Naive thymus-derived CD8-positive, alpha-beta T cell (primary cell): ENCODE data around the gene GRAMD1C. TPM values are rescaled to one million over a fixed set of nuclear protein-coding genes. Genes with fewer than 3 reads are reported as not detected.
A peak's percentile ranks its signal among the peaks of the same experiment; 100 is the strongest.

Source experiments
- ATAC-seq, 2 donors: fragments of 150-1000 bp; cut with Tn5 transposase in 1 of 2; sonication (Bioruptor Pico), chemical (Tn5 transposase) in 1 of 2; 1 replicate in 1 of 2; 2 replicates in 1 of 2; pipeline ENCODE4 v1.10.0; 2021; ENCODE audit warnings: mild to moderate bottlenecking in 2 of 2, moderate library complexity in 2 of 2
- POLR2A ChIA-PET: fragments of 350-600 bp; sonication (Branson Sonifier 250); formaldehyde crosslinking; loops from one replicate; lab custom pipeline; 2021; ENCODE audit warnings: antibody characterized with exemption; lab: Charles Lee
- DNase-seq, 10 donors: peaks; one replicate each; pipeline versions ENCODE4 v3.0.0 to v3.0.0-alpha.2; 2020 to 2022
- H3K27ac Mint-ChIP-seq, 10 donors: one replicate each; pipeline ENCODE4 v1.8.0; 2020 to 2022; ENCODE audit warnings: mild to moderate bottlenecking in 10 of 10, mixed read lengths in 10 of 10, moderate library complexity in 4 of 10, inconsistent platforms in 1 of 10
- H3K27me3 Mint-ChIP-seq, 5 donors: one replicate each; pipeline ENCODE4 v1.8.0; 2021 to 2022; ENCODE audit warnings: mixed read lengths in 5 of 5
- H3K36me3 Mint-ChIP-seq, 3 donors: one replicate each; pipeline ENCODE4 v1.8.0; 2020 to 2022; ENCODE audit warnings: mixed read lengths in 3 of 3, mild to moderate bottlenecking in 2 of 3, inconsistent platforms in 1 of 3
- H3K4me1 Mint-ChIP-seq, 4 donors: one replicate each; pipeline ENCODE4 v1.8.0; 2021 to 2022; ENCODE audit warnings: mixed read lengths in 4 of 4
- H3K4me3 Mint-ChIP-seq, 10 donors: one replicate each; pipeline ENCODE4 v1.8.0; 2020 to 2022; ENCODE audit warnings: mild to moderate bottlenecking in 10 of 10, mixed read lengths in 10 of 10, moderate library complexity in 6 of 10, inconsistent platforms in 1 of 10
- H3K9me3 Mint-ChIP-seq, 9 donors: one replicate each; pipeline ENCODE4 v1.8.0; 2020 to 2022; ENCODE audit warnings: mixed read lengths in 9 of 9, mild to moderate bottlenecking in 3 of 9, inconsistent platforms in 1 of 9, moderate library complexity in 1 of 9
- polyA plus RNA-seq, 3 donors: library from polyadenylated mRNA; unstranded; fragments of 300-500 nt; fragmentation: Illumina TruSeq; gene quantifications; one replicate each; pipeline ENCODE4 v1.2.3, GENCODE V29; 2021
- total RNA-seq, 8 experiments: library from RNA in 2 of 8; stranded (reverse) in 2 of 8; gene quantifications; one replicate each; pipeline ENCODE4 v1.2.3 and lab custom pipeline; 2021 to 2026

Gene GRAMD1C
- total RNA-seq (1 to 10 TPM in 1 of 2 experiments, under 1 TPM in 1; 0.82 to 2.1 TPM), polyA plus RNA-seq (under 1 TPM in 2 of 3 donors, not detected in 1; 0.37 to 0.39 TPM), total RNA-seq (lab: John Stamatoyannopoulos, UW) (0 to 1.4 (median 0.42) reads per million in 6 experiments)

- H3K9me3 Mint-ChIP-seq: no peaks in the 10 kb centered on the region
- DNase-seq (peak; percentile 71 to 90 (median 82)), ATAC-seq (peak; percentile 98 to 100)
- H3K27ac Mint-ChIP-seq: peak within 1 kb of the TSS in 4 of 10 donors; percentile 33 to 87 (median 43)
- H3K36me3 Mint-ChIP-seq: no peaks in the 10 kb centered on the region
- POLR2A ChIA-PET: interaction anchor here (0.7 to 1.4 kb wide), 2 partner anchors 71 to 92 kb away, joined by 3 to 4 read pairs; partner anchors contain the start of genes ATP6V1A and NAA50
- peak within 1 kb of the TSS; percentile 68 to 87 (median 79) for H3K4me3 Mint-ChIP-seq
- H3K27me3 Mint-ChIP-seq: no peaks in the 10 kb centered on the region
- H3K4me1 Mint-ChIP-seq: peaks cover 0 to 10% (median 4%) of the 10 kb centered on the region in 4 donors
These were observed at the start of gene GRAMD1C for GRCh38 chr3:113838631-113839209. GRAMD1C (plus strand) TSS chr3:113838788; CDS start chr3:113838910, 122 bp downstream.

GRCh38 chr3:113791381-113791780 lies 47.2 kb upstream of the GRAMD1C start:
- Mint-ChIP-seq H3K9me3 (no peaks in the 10 kb centered on the region), H3K4me3 (no peak overlapping the region), H3K27me3 (no peaks in the 10 kb centered on the region), H3K4me1 (peaks cover 0 to 2% (median 0%) of the 10 kb centered on the region in 4 donors), H3K36me3 (peaks cover 4 to 73% (median 12%) of the 10 kb centered on the region in 3 donors), H3K27ac (peak overlapping the region in 1 of 10 donors; percentile 6)
- POLR2A ChIA-PET: no interaction called here
- no peak for ATAC-seq
- no peak for DNase-seq

GRCh38 chr3:113794526-113794925 lies 44.1 kb upstream of the GRAMD1C start:
- no peaks in the 10 kb centered on the region for H3K9me3 Mint-ChIP-seq
- no peaks in the 10 kb centered on the region for H3K27me3 Mint-ChIP-seq
- DNase-seq (no peak), ATAC-seq (no peak)
- POLR2A ChIA-PET: no interaction called here
- peaks cover 0 to 2% (median 0%) of the 10 kb centered on the region in 4 donors for H3K4me1 Mint-ChIP-seq
- H3K36me3 Mint-ChIP-seq: peaks cover 4 to 75% (median 14%) of the 10 kb centered on the region in 3 donors
- H3K27ac Mint-ChIP-seq: no peak overlapping the region
- H3K4me3 Mint-ChIP-seq: no peak overlapping the region

- POLR2A ChIA-PET: no interaction called here
- Mint-ChIP-seq H3K27ac (no peak overlapping the region), H3K27me3 (no peaks in the 10 kb centered on the region), H3K4me1 (peaks cover 0 to 2% (median 0%) of the 10 kb centered on the region in 4 donors), H3K36me3 (peaks cover 4 to 78% (median 12%) of the 10 kb centered on the region in 3 donors), H3K4me3 (no peak overlapping the region), H3K9me3 (no peaks in the 10 kb centered on the region)
- ATAC-seq (no peak), DNase-seq (no peak)
These were observed 42.9 kb upstream of the GRAMD1C start for GRCh38 chr3:113795693-113796092.

GRCh38 chr3:113802795-113803455 lies 35.7 kb upstream of the GRAMD1C start:
- Mint-ChIP-seq H3K4me1 (peaks cover 0 to 3% (median 0%) of the 10 kb centered on the region in 4 donors), H3K9me3 (no peaks in the 10 kb centered on the region), H3K36me3 (peaks cover 4 to 97% (median 29%) of the 10 kb centered on the region in 3 donors), H3K27me3 (no peaks in the 10 kb centered on the region), H3K4me3 (no peak overlapping the region), H3K27ac (peak overlapping the region in 4 of 10 donors; percentile 1 to 78 (median 52))
- POLR2A ChIA-PET: interaction anchor here (0.6 kb wide), 1 partner anchor 105 kb away, joined by 3 read pairs; no protein-coding TSS in a partner anchor
- DNase-seq: no peak
- ATAC-seq: no peak

- H3K4me1 Mint-ChIP-seq: peaks cover 0 to 3% (median 0%) of the 10 kb centered on the region in 4 donors
- peaks cover 8 to 94% (median 30%) of the 10 kb centered on the region in 3 donors for H3K36me3 Mint-ChIP-seq
- no peak overlapping the region for H3K27ac Mint-ChIP-seq
- no peaks in the 10 kb centered on the region for H3K27me3 Mint-ChIP-seq
- no peak for DNase-seq
- no peak for ATAC-seq
- POLR2A ChIA-PET: no interaction called here
- H3K4me3 Mint-ChIP-seq: no peak overlapping the region
- no peaks in the 10 kb centered on the region for H3K9me3 Mint-ChIP-seq
These were observed 33.9 kb upstream of the GRAMD1C start for GRCh38 chr3:113804661-113805060.

- H3K9me3 Mint-ChIP-seq: no peaks in the 10 kb centered on the region
- H3K36me3 Mint-ChIP-seq: peaks cover 9 to 92% (median 30%) of the 10 kb centered on the region in 3 donors
- peaks cover 0 to 3% (median 0%) of the 10 kb centered on the region in 4 donors for H3K4me1 Mint-ChIP-seq
- no peak overlapping the region for H3K4me3 Mint-ChIP-seq
- ATAC-seq (no peak), DNase-seq (no peak)
- H3K27me3 Mint-ChIP-seq: no peaks in the 10 kb centered on the region
- H3K27ac Mint-ChIP-seq: no peak overlapping the region
- POLR2A ChIA-PET: interaction anchor here (0.6 kb wide), 1 partner anchor 15 kb away, joined by 3 read pairs; no protein-coding TSS in a partner anchor
These were observed 33.3 kb upstream of the GRAMD1C start for GRCh38 chr3:113805249-113805648.

- POLR2A ChIA-PET: no interaction called here
- no peaks in the 10 kb centered on the region for H3K27me3 Mint-ChIP-seq
These were observed 25.7 kb upstream of the GRAMD1C start for GRCh38 chr3:113812854-113813253.

GRCh38 chr3:113819866-113820265 lies 18.7 kb upstream of the GRAMD1C start:
- no peaks in the 10 kb centered on the region for H3K27me3 Mint-ChIP-seq
- POLR2A ChIA-PET: no interaction called here
- H3K27ac Mint-ChIP-seq: no peak overlapping the region
- H3K4me1 Mint-ChIP-seq: peaks cover 0 to 1% (median under 1%) of the 10 kb centered on the region in 4 donors
- H3K36me3 Mint-ChIP-seq: no peaks in the 10 kb centered on the region
- ATAC-seq: no peak
- DNase-seq: no peak
- H3K9me3 Mint-ChIP-seq: no peaks in the 10 kb centered on the region
- H3K4me3 Mint-ChIP-seq: no peak overlapping the region

More at GRCh38 chr3:113812854-113813253, 25.7 kb upstream of the GRAMD1C start:
- Mint-ChIP-seq H3K4me1 (no peaks in the 10 kb centered on the region), H3K36me3 (peaks cover 4 to 38% (median 9%) of the 10 kb centered on the region in 3 donors), H3K9me3 (no peaks in the 10 kb centered on the region), H3K27ac (no peak overlapping the region), H3K4me3 (no peak overlapping the region)
- ATAC-seq (no peak), DNase-seq (no peak)

GRCh38 chr3:113825090-113825489 lies 13.5 kb upstream of the GRAMD1C start:
- Mint-ChIP-seq H3K36me3 (no peaks in the 10 kb centered on the region), H3K4me3 (no peak overlapping the region), H3K27ac (peak overlapping the region in 1 of 10 donors; percentile 17), H3K4me1 (peaks cover 0 to 18% (median under 1%) of the 10 kb centered on the region in 4 donors), H3K9me3 (peaks cover 0 to 4% (median 0%) of the 10 kb centered on the region in 9 donors), H3K27me3 (no peaks in the 10 kb centered on the region)
- ATAC-seq: peak in 1 of 2 donors; percentile 25
- POLR2A ChIA-PET: no interaction called here
- no peak for DNase-seq

- H3K27me3 Mint-ChIP-seq: no peaks in the 10 kb centered on the region
- ATAC-seq (no peak), DNase-seq (no peak)
- H3K4me3 Mint-ChIP-seq: no peak overlapping the region
- peaks cover 0 to 44% (median 6%) of the 10 kb centered on the region in 4 donors for H3K4me1 Mint-ChIP-seq
- peak overlapping the region in 1 of 10 donors; percentile 0 for H3K27ac Mint-ChIP-seq
- peaks cover 0 to 10% (median 8%) of the 10 kb centered on the region in 3 donors for H3K36me3 Mint-ChIP-seq
- H3K9me3 Mint-ChIP-seq: peaks cover 0 to 19% (median 11%) of the 10 kb centered on the region in 9 donors
- POLR2A ChIA-PET: interaction anchor here (1.5 kb wide), 1 partner anchor 18 kb away, joined by 4 read pairs; no protein-coding TSS in a partner anchor
These were observed 10.0 kb upstream of the GRAMD1C start for GRCh38 chr3:113828600-113828999.

GRCh38 chr3:113829576-113830354 lies 8.8 kb upstream of the GRAMD1C start:
- H3K36me3 Mint-ChIP-seq: peaks cover 0 to 10% (median 8%) of the 10 kb centered on the region in 3 donors
- H3K4me1 Mint-ChIP-seq: peaks cover 0 to 44% (median 6%) of the 10 kb centered on the region in 4 donors
- POLR2A ChIA-PET: interaction anchor here (1.5 kb wide), 1 partner anchor 19 kb away, joined by 4 read pairs; no protein-coding TSS in a partner anchor
- DNase-seq (no peak), ATAC-seq (no peak)
- no peak overlapping the region for H3K4me3 Mint-ChIP-seq
- H3K9me3 Mint-ChIP-seq: peaks cover 0 to 19% (median 11%) of the 10 kb centered on the region in 9 donors
- H3K27ac Mint-ChIP-seq: peak overlapping the region in 1 of 10 donors; percentile 27
- no peaks in the 10 kb centered on the region for H3K27me3 Mint-ChIP-seq
